GM18867 (cell line): Measurements from ENCODE around the gene EFCC1.

ENCODE experiments used
- ATAC-seq: cut with Tn5 transposase; IDR thresholded peaks from one replicate; pipeline ENCODE4 v1.9.1; 2021; ENCODE audit warnings: mild to moderate bottlenecking, moderate library complexity; ENCODE audit not compliant: unreplicated experiment

EFCC1 gene

GRCh38 chr3:129014148-129014547, 13.0 kb downstream of the EFCC1 start:
- ATAC-seq: no peak

GRCh38 chr3:129014793-129015345, 13.8 kb downstream of the EFCC1 start:
- ATAC-seq: no peak

GRCh38 chr3:129015388-129016105, 14.4 kb downstream of the EFCC1 start:
- no peak for ATAC-seq

- peak; percentile 42 for ATAC-seq
Observed at GRCh38 chr3:129016356-129016719, 15.2 kb downstream of the EFCC1 start.

GRCh38 chr3:129016720-129017483, 15.8 kb downstream of the EFCC1 start:
- peak; percentile 78 for ATAC-seq

GRCh38 chr3:129017484-129017899, 16.4 kb downstream of the EFCC1 start:
- ATAC-seq: no peak

- ATAC-seq: no peak
Observed at GRCh38 chr3:129018271-129018670, 17.2 kb downstream of the EFCC1 start.

- no peak for ATAC-seq
Observed at GRCh38 chr3:129018751-129019150, 17.6 kb downstream of the EFCC1 start.

GRCh38 chr3:129019266-129019665, 18.2 kb downstream of the EFCC1 start:
- ATAC-seq: no peak

- no peak for ATAC-seq
Observed at GRCh38 chr3:129020691-129021090, 19.6 kb downstream of the EFCC1 start.

GRCh38 chr3:129021140-129021551, 20.0 kb downstream of the EFCC1 start:
- no peak for ATAC-seq

GRCh38 chr3:129022114-129023007, 21.3 kb downstream of the EFCC1 start:
- ATAC-seq: no peak

GRCh38 chr3:129023008-129023358, 21.9 kb downstream of the EFCC1 start:
- no peak for ATAC-seq

GRCh38 chr3:129023909-129024308, 22.8 kb downstream of the EFCC1 start:
- ATAC-seq: no peak

GRCh38 chr3:129025108-129025507, 24.0 kb downstream of the EFCC1 start:
- no peak for ATAC-seq

GRCh38 chr3:129025691-129026435, 24.8 kb downstream of the EFCC1 start:
- no peak for ATAC-seq

- peak; percentile 98 for ATAC-seq
Observed at GRCh38 chr3:129026728-129027543, 25.8 kb downstream of the EFCC1 start.

GRCh38 chr3:129027544-129027880, 26.4 kb downstream of the EFCC1 start:
- ATAC-seq: no peak

GRCh38 chr3:129028866-129029265, 27.8 kb downstream of the EFCC1 start:
- ATAC-seq: no peak

GRCh38 chr3:129030611-129031010, 29.5 kb downstream of the EFCC1 start:
- no peak for ATAC-seq
